ENCODE measurements around the gene KRT86.

GRCh38 chr12:52279422-52280318, 5.2 kb downstream of the KRT86 start:
- TF ChIP-seq, protein P1, sequence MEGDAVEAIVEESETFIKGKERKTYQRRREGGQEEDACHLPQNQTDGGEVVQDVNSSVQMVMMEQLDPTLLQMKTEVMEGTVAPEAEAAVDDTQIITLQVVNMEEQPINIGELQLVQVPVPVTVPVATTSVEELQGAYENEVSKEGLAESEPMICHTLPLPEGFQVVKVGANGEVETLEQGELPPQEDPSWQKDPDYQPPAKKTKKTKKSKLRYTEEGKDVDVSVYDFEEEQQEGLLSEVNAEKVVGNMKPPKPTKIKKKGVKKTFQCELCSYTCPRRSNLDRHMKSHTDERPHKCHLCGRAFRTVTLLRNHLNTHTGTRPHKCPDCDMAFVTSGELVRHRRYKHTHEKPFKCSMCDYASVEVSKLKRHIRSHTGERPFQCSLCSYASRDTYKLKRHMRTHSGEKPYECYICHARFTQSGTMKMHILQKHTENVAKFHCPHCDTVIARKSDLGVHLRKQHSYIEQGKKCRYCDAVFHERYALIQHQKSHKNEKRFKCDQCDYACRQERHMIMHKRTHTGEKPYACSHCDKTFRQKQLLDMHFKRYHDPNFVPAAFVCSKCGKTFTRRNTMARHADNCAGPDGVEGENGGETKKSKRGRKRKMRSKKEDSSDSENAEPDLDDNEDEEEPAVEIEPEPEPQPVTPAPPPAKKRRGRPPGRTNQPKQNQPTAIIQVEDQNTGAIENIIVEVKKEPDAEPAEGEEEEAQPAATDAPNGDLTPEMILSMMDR (IDR thresholded peaks at IDR 0.05) = no peak
- no peak for TF ChIP-seq POLR2A (IDR thresholded peaks at IDR 0.05)
